Activated CD4-positive, CD25-positive, alpha-beta regulatory T cell treated with anti-CD3 and anti-CD28 coated beads, Interleukin-2, amount 50 U/mL, for 24 hours (primary cell): Measurements from ENCODE around the gene PFKP.
A peak's percentile ranks its signal among the peaks of the same experiment; 100 is the strongest.

Experiments used
- ATAC-seq, 2 donors: fragments of 150-1000 bp; cut with Tn5 transposase; one replicate each; pipeline ENCODE4 v1.10.0; 2021; ENCODE audit warnings: mild to moderate bottlenecking in 1 of 2, moderate library complexity in 1 of 2

The PFKP gene

DNA sequence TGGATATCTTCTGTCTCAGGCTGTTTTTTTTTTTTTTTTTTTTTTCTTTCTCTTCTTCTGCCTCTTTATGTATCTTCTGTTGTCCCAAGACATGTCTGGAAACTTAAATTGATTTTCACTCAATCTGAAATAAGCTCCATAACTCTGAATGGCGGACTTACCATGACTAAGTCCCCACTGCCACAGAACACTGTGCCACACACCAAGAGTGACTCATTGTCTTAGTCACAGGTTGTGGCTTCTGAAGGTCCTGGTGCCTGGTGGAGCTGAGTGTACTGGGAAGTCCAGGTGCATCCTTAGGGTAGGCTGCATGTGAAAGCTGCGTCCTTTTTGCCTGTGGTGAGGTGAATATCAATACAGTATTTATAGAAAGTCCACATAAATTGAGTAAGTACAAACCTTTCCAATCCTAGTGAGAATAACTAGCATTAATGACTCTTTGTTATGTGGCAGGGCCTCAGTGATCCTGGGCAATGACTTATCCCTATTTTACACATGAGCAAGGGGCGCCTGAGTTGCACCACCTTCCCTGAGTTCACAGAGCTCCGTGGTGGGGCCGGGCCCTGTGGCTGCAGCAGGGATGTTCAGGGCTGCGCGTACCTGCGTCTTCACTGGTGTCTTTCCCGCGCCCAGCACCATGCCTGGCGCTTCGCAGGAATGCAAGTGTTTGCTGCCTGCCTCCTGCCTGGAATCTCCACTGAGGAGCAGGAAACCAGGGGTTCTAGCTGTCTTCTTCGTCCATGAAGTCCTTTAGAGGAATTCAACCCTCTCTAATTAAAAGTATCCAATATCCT, 4.3 kb downstream of the PFKP start:
- ATAC-seq: peak; percentile 70 to 81

DNA sequence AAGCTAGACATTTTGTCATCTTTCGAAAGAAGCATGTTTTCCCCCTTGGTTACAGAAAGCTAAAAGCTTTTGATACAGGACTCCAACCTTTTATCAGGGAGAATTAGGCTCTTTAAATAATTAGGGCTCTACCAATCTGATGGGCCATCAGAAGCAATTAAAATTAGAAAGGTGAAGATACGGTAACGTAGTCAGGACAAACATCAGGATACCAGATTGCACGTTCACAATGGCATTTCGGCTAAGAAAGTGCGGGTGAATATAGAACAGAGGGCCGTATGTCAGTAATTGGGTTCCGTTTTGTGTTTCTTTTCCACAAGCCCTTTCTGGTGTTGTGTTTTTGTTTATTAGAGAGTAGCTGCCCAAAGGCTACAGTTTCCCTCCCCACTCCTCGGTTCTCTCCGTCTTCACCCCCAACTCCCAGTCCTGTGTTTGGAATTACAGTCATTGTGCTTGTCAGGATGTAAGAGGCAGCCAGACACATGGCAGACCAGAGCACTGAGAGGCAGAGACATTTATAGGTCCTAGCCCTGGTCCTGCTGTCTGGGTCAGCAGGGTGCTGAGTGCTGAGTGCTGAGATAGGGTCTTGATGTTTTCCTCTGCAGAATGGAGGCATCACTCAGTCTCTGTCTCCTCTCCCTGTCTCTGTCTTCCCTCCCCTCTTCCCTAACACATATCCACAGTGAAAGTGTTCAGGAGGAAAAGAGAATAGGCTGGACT, 5.5 kb downstream of the PFKP start:
- ATAC-seq: no peak

- ATAC-seq: no peak
Measured at GRCh38 chr10:3074145-3074665, 6.9 kb downstream of the PFKP start.

GRCh38 chr10:3074985-3075600, 7.7 kb downstream of the PFKP start:
- ATAC-seq: no peak

GRCh38 chr10:3076138-3076537, 8.8 kb downstream of the PFKP start:
- ATAC-seq: no peak

DNA sequence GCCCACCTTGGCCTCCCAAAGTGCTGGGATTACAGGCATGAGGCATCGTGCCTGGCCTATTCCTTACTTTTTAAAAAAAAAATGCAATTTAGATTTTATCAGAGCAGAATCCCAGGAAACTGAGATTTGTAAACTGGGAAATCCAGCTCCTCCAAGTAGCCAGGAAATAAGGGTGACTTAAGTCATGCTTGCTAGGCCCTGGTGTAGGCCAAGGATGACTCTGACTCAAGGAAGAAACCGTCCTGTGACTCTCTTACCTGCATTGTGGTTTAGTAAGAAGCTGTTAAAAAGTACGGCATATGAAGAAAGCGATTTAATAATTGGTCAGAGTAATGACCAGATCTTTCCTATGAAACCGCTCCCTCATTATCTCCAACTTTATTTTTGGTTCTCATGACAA, 10.2 kb downstream of the PFKP start:
- no peak for ATAC-seq

GRCh38 chr10:3077940-3078630, 10.7 kb downstream of the PFKP start:
- ATAC-seq: no peak

GRCh38 chr10:3081383-3081981, 14.1 kb downstream of the PFKP start:
- peak; percentile 59 to 67 for ATAC-seq

- ATAC-seq: no peak
Measured at GRCh38 chr10:3082290-3082689, 14.9 kb downstream of the PFKP start.

- ATAC-seq: no peak
Measured at GRCh38 chr10:3085785-3086567, 18.6 kb downstream of the PFKP start.

DNA sequence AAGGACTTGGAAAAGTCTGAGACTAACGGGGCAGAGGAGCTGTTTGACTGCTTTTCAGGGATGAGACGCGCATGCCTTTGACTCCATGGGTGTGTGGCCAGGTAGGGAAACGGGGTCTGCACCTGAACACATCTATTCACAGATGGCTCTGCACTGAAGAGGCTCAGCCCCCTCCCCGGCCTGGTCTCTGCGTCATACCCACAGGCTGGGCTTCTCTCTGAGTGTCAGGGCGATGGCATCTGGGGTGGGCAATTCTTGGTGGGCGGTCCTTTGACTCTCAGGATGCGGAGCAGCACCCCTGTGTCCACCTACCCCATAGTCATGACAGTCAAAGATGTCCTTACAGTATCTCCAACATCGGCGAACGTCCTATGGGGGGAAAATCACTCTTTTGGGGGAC, 23.0 kb downstream of the PFKP start:
- no peak for ATAC-seq

GRCh38 chr10:3090914-3091787, 23.8 kb downstream of the PFKP start:
- peak; percentile 26 to 42 for ATAC-seq

- ATAC-seq: no peak
Measured at GRCh38 chr10:3091921-3092320, 24.6 kb downstream of the PFKP start.

- ATAC-seq: no peak
Measured at GRCh38 chr10:3093996-3094395, 26.6 kb downstream of the PFKP start.

DNA sequence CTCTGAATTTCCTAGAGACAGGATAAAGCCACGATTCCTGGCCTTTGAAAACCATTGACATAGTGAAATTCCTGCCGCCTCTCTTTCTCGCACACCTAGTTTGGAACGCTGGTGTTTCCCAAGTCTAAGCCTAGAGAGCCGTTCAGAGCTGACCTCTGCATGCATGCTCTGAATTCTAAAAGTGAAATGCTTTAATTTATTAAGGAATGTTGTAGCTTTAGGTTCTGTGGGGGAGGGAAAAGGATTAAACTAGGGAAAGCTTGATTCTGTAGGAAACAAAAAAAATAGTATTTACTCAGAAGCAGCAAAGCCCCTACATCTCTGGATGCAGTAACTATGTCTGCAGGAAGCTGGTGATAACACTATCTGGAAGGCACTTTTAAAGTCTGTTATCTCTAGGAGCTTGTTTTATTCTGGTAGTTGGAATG, 27.3 kb downstream of the PFKP start:
- ATAC-seq: no peak

DNA sequence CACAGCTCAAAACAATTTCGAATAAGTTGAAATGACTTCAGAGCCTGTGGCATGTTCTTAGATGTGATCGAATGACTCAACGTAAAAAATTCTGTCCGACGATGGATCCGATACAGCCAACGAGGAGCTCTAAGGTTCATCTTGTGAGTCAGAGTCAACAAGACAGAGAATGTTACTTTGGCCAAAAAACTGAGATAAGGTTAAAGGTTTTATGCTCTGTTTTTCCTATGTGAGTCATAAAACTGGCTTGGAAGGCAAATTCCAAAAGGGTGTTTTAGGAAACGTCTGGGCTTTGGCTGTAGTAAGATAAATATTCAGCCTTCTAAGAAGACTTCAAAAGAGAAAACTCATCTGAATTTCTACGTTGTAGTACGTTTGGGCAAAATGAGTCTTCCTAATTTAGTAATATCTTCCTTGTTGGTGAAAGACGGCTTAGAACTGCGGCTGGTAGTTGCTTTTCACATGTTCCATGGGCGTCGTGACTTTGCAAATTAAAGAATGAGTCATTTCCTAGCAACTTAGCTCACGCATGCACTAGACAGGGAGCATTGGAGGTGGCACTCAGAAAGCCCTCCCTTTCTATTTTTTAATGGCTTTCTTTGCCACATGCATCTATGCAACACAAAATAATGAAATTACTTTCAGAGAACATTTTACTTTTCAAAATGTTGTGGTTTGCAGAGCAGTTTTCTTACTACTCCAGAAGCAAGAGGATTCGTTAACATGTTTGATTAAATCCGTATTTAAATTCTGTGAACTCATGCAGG, 28.2 kb downstream of the PFKP start:
- peak; percentile 78 to 81 for ATAC-seq

DNA sequence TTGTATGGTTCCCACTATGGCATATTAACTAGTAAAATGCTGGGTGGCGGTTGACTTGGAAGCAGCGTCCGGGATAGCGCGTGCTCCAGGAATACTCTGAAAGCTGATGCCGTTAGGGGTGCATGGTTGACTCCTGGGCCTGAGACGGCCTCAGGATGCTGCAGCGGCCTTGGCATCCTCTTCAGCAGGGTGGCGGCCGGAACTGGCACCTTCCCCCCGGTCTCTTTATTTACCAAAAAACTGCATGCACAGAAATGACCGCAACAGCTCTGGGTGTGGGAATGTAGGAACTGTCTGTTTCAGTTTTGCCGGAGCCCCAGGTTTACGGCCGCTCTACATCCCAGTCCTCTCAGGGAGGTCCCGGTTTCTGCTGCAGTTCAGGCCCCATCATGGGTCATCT, 28.8 kb downstream of the PFKP start:
- no peak for ATAC-seq

DNA sequence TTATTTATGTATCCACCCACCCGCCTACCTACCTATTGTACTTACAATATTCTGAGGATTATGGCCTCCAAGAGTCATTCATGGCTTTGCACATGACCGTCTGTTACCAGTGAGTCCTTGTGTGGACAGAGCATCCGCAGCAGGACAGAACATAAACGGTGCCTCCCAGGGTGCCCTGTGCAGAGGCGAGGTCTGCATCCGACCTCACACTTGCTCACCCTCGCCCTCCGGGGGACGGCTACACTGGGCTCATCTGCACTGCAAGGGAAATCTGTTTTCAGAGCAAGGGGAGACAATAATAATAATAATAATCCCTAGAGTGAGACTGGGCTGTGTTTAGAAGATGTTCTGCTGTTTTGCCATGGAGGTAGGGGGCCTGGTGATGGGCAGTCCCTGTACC, 29.8 kb downstream of the PFKP start:
- ATAC-seq: no peak

GRCh38 chr10:3098689-3099088, 31.3 kb downstream of the PFKP start:
- ATAC-seq: no peak
